SU-DHL-6 (cell line): Measurements from ENCODE around the gene PPP1CB.

ENCODE experiments used
- H2AFZ ChIP-seq: fragments of 200-600 bp; sonication (generic); 2 replicates; pipeline ENCODE4 v1.6.1; 2014; ENCODE audit warnings: low read depth, mild to moderate bottlenecking, moderate library complexity, mixed read lengths, antibody characterized with exemption, low read length; ENCODE audit not compliant: severe bottlenecking
- H3F3A ChIP-seq: fragments of 200-600 bp; shearing (Covaris generic); 2 replicates; pipeline ENCODE4 v1.6.0; 2016; ENCODE audit warnings: antibody characterized with exemption, mild to moderate bottlenecking; ENCODE audit not compliant: insufficient read depth
- H3K27ac ChIP-seq: fragments of 200-600 bp; sonication (generic); 2 replicates; pipeline ENCODE4 v1.5.1; 2016; ENCODE audit warnings: low read depth, mild to moderate bottlenecking, low read length, moderate library complexity, mixed read lengths
- H3K27me3 ChIP-seq: fragments of 200-600 bp; sonication (generic), shearing (Covaris generic); 2 replicates; pipeline ENCODE4 v1.6.0; 2014; ENCODE audit warnings: mild to moderate bottlenecking, low read length
- H3K36me3 ChIP-seq: fragments of 200-600 bp; sonication (generic); 2 replicates; pipeline ENCODE4 v1.6.1; 2014; ENCODE audit warnings: mild to moderate bottlenecking, low read length, mixed read lengths
- H3K4me2 ChIP-seq: fragments of 300-600, 200-600 bp; shearing (Covaris generic), sonication (generic); 2 replicates; pipeline ENCODE4 v1.6.0; 2014; ENCODE audit warnings: low read length, low read depth, mild to moderate bottlenecking; ENCODE audit not compliant: poor library complexity, severe bottlenecking
- H3K4me3 ChIP-seq: fragments of 200-600 bp; sonication (generic); 2 replicates; pipeline ENCODE4 v1.5.1; 2014; ENCODE audit warnings: antibody characterized with exemption, low read length, mild to moderate bottlenecking, mixed read lengths; ENCODE audit not compliant: insufficient read depth, poor library complexity, severe bottlenecking
- H3K79me2 ChIP-seq: fragments of 200-600 bp; sonication (generic); 2 replicates; pipeline ENCODE4 v1.6.1; 2014; ENCODE audit warnings: mild to moderate bottlenecking, low read length, moderate library complexity; ENCODE audit not compliant: insufficient read depth
- H3K9ac ChIP-seq: fragments of 200-600 bp; sonication (generic); 2 replicates; pipeline ENCODE4 v1.7.0; 2014; ENCODE audit warnings: mild to moderate bottlenecking, low read length
- H3K9me2 ChIP-seq: fragments of 200-600 bp; sonication (generic); replicated peaks from 2 replicates; pipeline ENCODE4 v1.6.1; 2014; ENCODE audit warnings: low read length; ENCODE audit not compliant: insufficient read depth
- H3K9me3 ChIP-seq: fragments of 200-600 bp; sonication (generic); 2 replicates; pipeline ENCODE4 v1.6.1; 2014; ENCODE audit warnings: low read length, mixed read lengths; ENCODE audit not compliant: insufficient read depth
- H4K20me1 ChIP-seq: fragments of 200-600 bp; sonication (generic); 2 replicates; pipeline ENCODE4 v1.6.1; 2014; ENCODE audit warnings: low read depth, mild to moderate bottlenecking, antibody characterized with exemption, low read length, moderate library complexity, mixed read lengths
- CTCF ChIP-seq: fragments of 200-600 bp; sonication (generic); IDR thresholded peaks from one replicate; pipeline ENCODE4 v1.5.1; 2017; ENCODE audit warnings: antibody characterized with exemption, mild to moderate bottlenecking, low read length, moderate library complexity; ENCODE audit not compliant: insufficient read depth, poor library complexity, severe bottlenecking
- EZH2phosphoT487 ChIP-seq: fragments of 200-600 bp; sonication (generic), shearing (Covaris generic); conservative IDR thresholded peaks from 2 replicates; pipeline ENCODE4 v1.6.1; 2018; ENCODE audit warnings: mild to moderate bottlenecking, antibody characterized with exemption, low read length, moderate library complexity, mixed read lengths

Gene PPP1CB

GRCh38 chr2:28802975-28803429 is 51.4 kb downstream of the PPP1CB start:
- peaks cover 44% of the 10 kb centered on the region for H3K36me3 ChIP-seq
- no peak overlapping the region for H2AFZ ChIP-seq
- no peak overlapping the region for H3K27ac ChIP-seq
- H3K4me2 ChIP-seq = no peak overlapping the region
- no peaks in the 10 kb centered on the region for H3K79me2 ChIP-seq
- no peaks in the 10 kb centered on the region for H3K27me3 ChIP-seq
- peaks cover 10% of the 10 kb centered on the region; the same call in 1 of the 2 replicates for H3F3A ChIP-seq
- H3K9me2 ChIP-seq = no peaks in the 10 kb centered on the region
- H3K9ac ChIP-seq = no peak overlapping the region
- no peak overlapping the region for H3K4me3 ChIP-seq
- H4K20me1 ChIP-seq = peaks cover 5% of the 10 kb centered on the region
- H3K9me3 ChIP-seq = no peaks in the 10 kb centered on the region
- TF ChIP-seq CTCF (no peak), EZH2phosphoT487 (no peak)

GRCh38 chr2:28809927-28810326 is 58.3 kb downstream of the PPP1CB start:
- H3K4me2 ChIP-seq = no peak overlapping the region

GRCh38 chr2:28810384-28811285 is 59.0 kb downstream of the PPP1CB start, which contains the start of gene SPDYA:
SPDYA (plus strand) TSS chr2:28810834; CDS start chr2:28816015, 5,181 bp downstream.
- Histone ChIP-seq H3K9me3 (no peaks in the 10 kb centered on the region), H4K20me1 (no peaks in the 10 kb centered on the region), H3K4me3 (no peak within 1 kb of the TSS), H3K9ac (no peak within 1 kb of the TSS), H3K27me3 (no peaks in the 10 kb centered on the region), H3K4me2 (no peak within 1 kb of the TSS), H3K9me2 (no peaks in the 10 kb centered on the region), H3K79me2 (no peaks in the 10 kb centered on the region), H3F3A (0 out of 2 replicates have a peak, but pooled peaks cover 3% of the 10 kb centered on the region), H3K36me3 (no peaks in the 10 kb centered on the region), H2AFZ (no peak within 1 kb of the TSS), H3K27ac (no peak within 1 kb of the TSS)
- TF ChIP-seq EZH2phosphoT487 (no peak), CTCF (no peak)

More at GRCh38 chr2:28809927-28810326, 58.3 kb downstream of the PPP1CB start:
- 0 out of 2 replicates have a peak, but pooled peaks cover 3% of the 10 kb centered on the region for H3F3A ChIP-seq
- H3K9me2 ChIP-seq = no peaks in the 10 kb centered on the region
- no peak overlapping the region for H3K27ac ChIP-seq
- no peak for TF ChIP-seq CTCF
- TF ChIP-seq EZH2phosphoT487 = no peak
- no peaks in the 10 kb centered on the region for H3K27me3 ChIP-seq
- H3K36me3 ChIP-seq = no peaks in the 10 kb centered on the region
- H3K9me3 ChIP-seq = no peaks in the 10 kb centered on the region
- H3K79me2 ChIP-seq = no peaks in the 10 kb centered on the region
- no peak overlapping the region for H2AFZ ChIP-seq
- H3K4me3 ChIP-seq = no peak overlapping the region
- no peaks in the 10 kb centered on the region for H4K20me1 ChIP-seq
- no peak overlapping the region for H3K9ac ChIP-seq
